Endothelial cell of umbilical vein (primary cell): ENCODE measurements around the gene F2RL3. TPM values are rescaled to one million over a fixed set of nuclear protein-coding genes. Genes with fewer than 3 reads are reported as not detected.

ENCODE experiments used
- BruUV-seq: library from RNA; stranded (reverse); fragments of 400-500 nt; replicated peaks from 2 replicates; lab custom pipeline; 2021; lab: Mats Ljungman, UMichigan
- CTCF ChIA-PET: fragments of 300-600, 350-600 bp; sonication (Branson Sonifier 250); formaldehyde crosslinking; loops from one replicate; lab custom pipeline; 2021; ENCODE audit warnings: antibody characterized with exemption, inconsistent platforms; lab: Charles Lee
- POLR2A ChIA-PET: fragments of 300-600, 350-600 bp; sonication (Branson Sonifier 250); formaldehyde crosslinking; loops from one replicate; lab custom pipeline; 2021; ENCODE audit warnings: antibody characterized with exemption, inconsistent platforms; lab: Charles Lee
- DNase-seq: peaks from one replicate; pipeline ENCODE4 v3.0.0-alpha.2; 2011; ENCODE audit warnings: low read depth, low spot score
- FAIRE-seq: peaks from 2 replicates; lab custom pipeline; 2011; peaks lifted over from hg19 to GRCh38; lab: Jason Lieb, UNC
- H2AFZ ChIP-seq: 2 replicates; pipeline ENCODE4 v1.6.0; 2012; ENCODE audit warnings: low read depth, low read length, control low read depth, inconsistent platforms
- H3K27ac ChIP-seq: 2 replicates; pipeline ENCODE4 v1.5.1; 2011; ENCODE audit warnings: low read depth, mild to moderate bottlenecking, control low read depth, low read length, moderate library complexity; ENCODE audit not compliant: insufficient read depth
- H3K27me3 ChIP-seq, 2 experiments: 2 replicates each; pipeline versions ENCODE4 v1.6.0 to v1.6.1; 2011; ENCODE audit warnings: low read length in 2 of 2, mixed read lengths in 1 of 2; ENCODE audit not compliant: control insufficient read depth in 2 of 2, insufficient read depth in 2 of 2
- H3K36me3 ChIP-seq, 2 experiments: 2 replicates in 1 of 2; 3 replicates in 1 of 2; pipeline ENCODE4 v1.5.1; 2011; ENCODE audit warnings: low read length in 2 of 2, mild to moderate bottlenecking in 1 of 2, moderate library complexity in 1 of 2; ENCODE audit not compliant: control insufficient read depth in 2 of 2, insufficient read depth in 2 of 2; ENCODE audit errors: extremely low read depth in 1 of 2
- H3K4me1 ChIP-seq: 3 replicates; pipeline ENCODE4 v1.5.1; 2011; ENCODE audit warnings: mild to moderate bottlenecking, low read length; ENCODE audit not compliant: control insufficient read depth, insufficient read depth; ENCODE audit errors: extremely low read depth
- H3K4me2 ChIP-seq: 2 replicates; pipeline ENCODE4 v1.6.1; 2011; ENCODE audit warnings: low read length, control low read depth, mixed read lengths; ENCODE audit not compliant: insufficient read depth
- H3K4me3 ChIP-seq, 3 experiments: fragments of 200-600 bp in 1 of 3; sonication (generic), shearing (Covaris generic) in 1 of 3; replicated peaks in 1 of 3; 2 replicates each; pipeline ENCODE4 v1.5.1; 2011 to 2016; ENCODE audit warnings: control low read depth in 3 of 3, low read length in 3 of 3, mild to moderate bottlenecking in 2 of 3, inconsistent platforms in 1 of 3, low read depth in 1 of 3, moderate library complexity in 1 of 3; ENCODE audit not compliant: insufficient read depth in 1 of 3
- H3K79me2 ChIP-seq: 2 replicates; pipeline ENCODE4 v1.6.0; 2012; ENCODE audit warnings: low read length, inconsistent platforms; ENCODE audit not compliant: control insufficient read depth, insufficient read depth
- H3K9ac ChIP-seq: replicated peaks from 2 replicates; pipeline ENCODE3; 2011; ENCODE audit warnings: low read length, control low read depth; ENCODE audit not compliant: insufficient read depth; ENCODE audit errors: extremely low read depth
- H3K9me1 ChIP-seq: replicated peaks from 3 replicates; pipeline ENCODE4 v1.6.0; 2011; ENCODE audit warnings: mild to moderate bottlenecking, low read length; ENCODE audit not compliant: control insufficient read depth, insufficient read depth; ENCODE audit errors: extremely low read depth
- H3K9me3 ChIP-seq: replicated peaks from 2 replicates; pipeline ENCODE4 v1.5.1; 2012; ENCODE audit warnings: low read length, inconsistent platforms; ENCODE audit not compliant: control insufficient read depth, insufficient read depth
- H4K20me1 ChIP-seq: replicated peaks from 2 replicates; pipeline ENCODE3; 2011; ENCODE audit warnings: mild to moderate bottlenecking, low read length; ENCODE audit not compliant: control insufficient read depth, insufficient read depth; ENCODE audit errors: extremely low read depth
- CTCF ChIP-seq, 2 donors: IDR thresholded peaks; 1 replicate in 1 of 2; 2 replicates in 1 of 2; pipeline ENCODE4 v1.5.1; 2011; ENCODE audit warnings: low read length in 2 of 2, mild to moderate bottlenecking in 2 of 2, moderate library complexity in 2 of 2, control low read depth in 1 of 2, inconsistent platforms in 1 of 2, low read depth in 1 of 2; ENCODE audit not compliant: insufficient read depth in 1 of 2; ENCODE audit errors: extremely low read depth in 1 of 2
- EZH2 ChIP-seq: IDR thresholded peaks from 2 replicates; pipeline ENCODE4 v1.6.1; 2012; ENCODE audit warnings: borderline replicate concordance, low read depth, mild to moderate bottlenecking, moderate library complexity, low read length, inconsistent platforms; ENCODE audit not compliant: severe bottlenecking
- FOS ChIP-seq: IDR thresholded peaks from 2 replicates; pipeline ENCODE4 v1.6.1; 2011; ENCODE audit warnings: mild to moderate bottlenecking, low read length, moderate library complexity, borderline replicate concordance; ENCODE audit not compliant: insufficient read depth
- GATA2 ChIP-seq: IDR thresholded peaks from 2 replicates; pipeline ENCODE4 v1.7.0; 2011; ENCODE audit warnings: low read depth, mild to moderate bottlenecking, moderate library complexity, mixed read lengths, low read length; ENCODE audit not compliant: insufficient read length, insufficient read depth
- JUN ChIP-seq: IDR thresholded peaks from 2 replicates; pipeline ENCODE4 v1.6.1; 2011; ENCODE audit warnings: borderline replicate concordance, low read depth; ENCODE audit not compliant: insufficient read length, insufficient read depth
- MAX ChIP-seq: IDR thresholded peaks from 2 replicates; pipeline ENCODE4 v1.6.1; 2011; ENCODE audit not compliant: insufficient read depth, insufficient read length
- MYC ChIP-seq: IDR thresholded peaks from one replicate; pipeline ENCODE4 v1.6.1; 2011; ENCODE audit warnings: mild to moderate bottlenecking, low read depth, low read length
- POLR2A ChIP-seq: IDR thresholded peaks from 2 replicates; pipeline ENCODE4 v1.6.1; 2012; ENCODE audit warnings: low read depth, mild to moderate bottlenecking, control low read depth, low read length
- POLR2AphosphoS5 ChIP-seq: IDR thresholded peaks from 2 replicates; pipeline ENCODE4 v1.6.1; 2012; ENCODE audit warnings: low read depth, mild to moderate bottlenecking, control low read depth, low read length, moderate library complexity; ENCODE audit not compliant: insufficient read depth
- dilution Hi-C: fragments of 300-500 bp; cut with MboI; formaldehyde crosslinking; loops from one replicate; pipeline ENCODE4 v1.15.0; 2019; ENCODE audit warnings: low sequenced_read_pairs; ENCODE audit not compliant: extremely low pct_ligation_motif_present
- intact Hi-C: fragments of 100-400 bp; cut with micrococcal nuclease; formaldehyde crosslinking; loops from one replicate; pipeline ENCODE4 v1.10.0; 2022
- polyA plus RNA-seq, 4 experiments: library from polyadenylated mRNA; depleted of rRNA in 3 of 4; stranded (reverse) in 3 of 4; unstranded in 1 of 4; fragments of >200 nt; gene quantifications; 2 replicates each; pipeline versions ENCODE4 v1.2.1 to v1.2.3, GENCODE V29; 2011 to 2012; ENCODE audit warnings: missing spikeins in 1 of 4
- total RNA-seq: library from RNA; stranded (reverse); gene quantifications from 2 replicates; pipeline ENCODE4 v1.2.3, GENCODE V29; 2021

F2RL3 gene
- total and polyA plus RNA-seq, 2 donors (not counting 3 experiments of a cell fraction or from before 2014, with no cell fraction given) = 1.2 to 1.7 TPM

DNA sequence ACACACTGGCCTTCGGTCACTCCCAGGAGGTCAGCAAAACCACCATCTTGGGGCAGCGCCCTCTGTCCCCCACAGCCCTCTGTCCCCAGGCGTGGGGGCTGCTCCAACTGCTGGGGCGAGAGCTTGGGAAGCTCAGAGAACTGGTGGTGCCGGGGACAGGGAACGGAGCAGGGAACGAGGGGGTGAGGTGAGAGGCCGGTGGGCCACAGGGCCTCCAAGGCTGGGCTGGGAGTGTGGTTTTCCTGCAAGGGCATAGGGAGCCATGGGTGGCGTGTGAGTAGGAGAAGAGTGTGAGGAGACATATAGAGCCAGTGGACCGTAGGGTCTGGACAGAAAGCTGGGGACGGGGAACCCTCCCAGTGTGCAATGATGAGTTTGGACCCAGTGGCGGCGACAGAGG, 34.1 kb downstream of the F2RL3 start:
- DNase-seq = no peak
- H3K27me3 ChIP-seq = no peaks in the 10 kb centered on the region
- CTCF ChIA-PET = no interaction called here
- H3K4me3 ChIP-seq = no peak overlapping the region
- H3K9me3 ChIP-seq = no peaks in the 10 kb centered on the region
- no peaks in the 10 kb centered on the region for H3K9me1 ChIP-seq
- no peak overlapping the region for H3K4me2 ChIP-seq
- FAIRE-seq = no peak
- no peaks in the 10 kb centered on the region for H3K4me1 ChIP-seq
- H3K9ac ChIP-seq = no peak overlapping the region
- no peaks in the 10 kb centered on the region for H3K79me2 ChIP-seq
- H3K27ac ChIP-seq = no peak overlapping the region
- no peaks in the 10 kb centered on the region for H4K20me1 ChIP-seq
- H3K36me3 ChIP-seq = no peaks in the 10 kb centered on the region
- no TSS peak for BruUV-seq
- TF ChIP-seq CTCF (IDR thresholded peaks at IDR 0.05; ENCODE audit: extremely low read depth in 1 of 2, insufficient read depth in 1 of 2, low read depth in 1 of 2, low read length in 2 of 2) (no peak), JUN (no peak), EZH2 (no peak), POLR2A (no peak), FOS (no peak), GATA2 (no peak), MYC (no peak), POLR2AphosphoS5 (no peak), MAX (no peak)
- dilution Hi-C loops = no loop called here
- no peak overlapping the region for H2AFZ ChIP-seq
- intact Hi-C loops = no loop called here
- POLR2A ChIA-PET = no interaction called here
